ENCODE measurements around the gene WDR7.

The WDR7 gene

DNA sequence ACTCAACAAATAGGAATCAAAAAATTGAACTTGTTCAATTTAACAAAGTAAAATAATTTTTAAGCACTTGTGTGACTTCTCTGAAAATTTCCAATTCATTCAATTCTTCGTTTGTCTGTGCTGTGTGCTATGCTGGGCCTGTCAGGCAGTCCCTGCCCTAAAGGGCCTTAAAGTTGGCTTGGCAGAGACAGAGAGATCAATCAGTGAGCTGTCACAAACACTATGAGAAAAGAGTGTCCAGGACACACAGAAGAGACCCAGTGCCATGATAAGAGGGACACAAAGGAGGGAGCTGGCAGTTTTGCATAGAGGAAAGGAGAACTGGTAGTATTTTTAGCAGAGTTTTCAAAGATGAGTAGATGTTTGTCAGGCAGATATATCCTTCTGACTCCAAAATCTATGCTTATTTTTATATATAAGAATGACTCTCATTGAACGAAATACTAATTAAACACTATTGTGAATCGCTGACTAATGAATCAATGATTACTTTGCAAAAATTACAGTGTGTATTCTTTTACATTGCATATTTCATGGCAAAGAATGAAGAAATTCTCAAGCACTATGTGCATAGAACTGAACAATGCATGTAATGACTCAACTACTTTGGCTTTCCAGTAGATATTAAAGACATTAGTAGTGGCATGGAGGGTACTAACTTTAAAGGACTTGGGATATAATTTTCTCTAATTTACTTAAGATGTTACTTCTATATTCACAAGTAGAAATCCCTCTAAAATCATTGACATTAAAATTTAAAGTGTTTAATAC lies 302.5 kb downstream of the WDR7 start:
- no peak for DNase-seq

DNA sequence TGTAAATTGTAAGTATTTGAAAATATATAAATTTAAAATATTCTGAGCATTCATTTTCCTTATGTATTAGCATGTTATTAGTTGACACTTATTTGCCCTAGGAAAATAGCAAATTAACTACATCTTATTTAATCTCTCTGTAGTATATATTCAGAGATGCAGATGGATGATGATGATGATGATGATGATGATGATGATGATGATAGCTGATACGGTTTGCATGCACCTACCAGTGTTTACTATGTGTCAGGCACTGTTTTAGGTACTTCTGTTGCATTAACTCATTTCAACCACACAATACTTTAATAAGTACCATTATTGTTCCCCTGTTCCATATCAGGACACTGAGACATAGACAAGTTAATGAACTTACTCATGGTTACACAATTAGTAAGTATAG lies 304.3 kb downstream of the WDR7 start:
- DNase-seq: no peak

GRCh38 chr18:56959120-56959519 lies 308.0 kb downstream of the WDR7 start:
- DNase-seq: no peak

- DNase-seq: no peak
These were observed 311.2 kb downstream of the WDR7 start for GRCh38 chr18:56962322-56962721.

GRCh38 chr18:56967035-56967434 lies 315.9 kb downstream of the WDR7 start:
- no peak for DNase-seq

DNA sequence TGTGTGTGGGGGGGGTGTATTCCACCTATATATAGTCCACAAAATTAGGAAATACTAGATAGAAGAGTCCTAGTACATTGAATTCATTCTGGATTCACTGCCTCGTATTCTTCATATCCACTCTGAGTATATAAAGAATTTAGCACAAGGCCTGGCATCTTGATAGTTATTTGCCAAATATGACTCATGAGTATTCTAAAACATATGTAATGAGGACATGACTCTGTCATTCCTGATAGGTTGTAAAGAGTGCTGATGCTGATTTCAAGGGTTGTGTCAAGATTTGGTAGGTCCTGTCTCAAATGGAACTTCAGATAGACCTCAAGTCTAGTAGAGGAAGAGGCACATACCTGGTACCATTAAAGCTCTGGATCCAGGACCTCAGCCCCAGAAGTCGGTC lies 322.3 kb downstream of the WDR7 start:
- DNase-seq: no peak

DNA sequence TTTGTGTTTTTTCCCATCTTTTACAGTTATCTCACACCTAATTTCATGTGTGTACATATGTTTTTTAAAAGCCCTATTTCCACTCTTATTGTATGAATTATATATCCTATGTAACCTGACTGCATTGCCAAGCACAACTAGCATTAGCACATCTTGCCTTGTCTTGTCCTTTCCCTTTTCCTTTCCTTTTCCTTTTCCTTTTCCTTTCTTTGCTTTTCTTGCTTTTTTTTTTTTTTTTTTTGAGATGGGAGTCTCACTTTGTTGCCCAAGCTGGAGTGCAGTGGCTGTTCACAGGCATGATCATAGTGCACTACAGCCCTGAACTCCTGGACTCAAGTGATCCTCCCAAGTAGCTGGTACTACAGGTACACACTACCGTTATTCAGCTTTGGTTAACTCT lies 323.0 kb downstream of the WDR7 start:
- no peak for DNase-seq

DNA sequence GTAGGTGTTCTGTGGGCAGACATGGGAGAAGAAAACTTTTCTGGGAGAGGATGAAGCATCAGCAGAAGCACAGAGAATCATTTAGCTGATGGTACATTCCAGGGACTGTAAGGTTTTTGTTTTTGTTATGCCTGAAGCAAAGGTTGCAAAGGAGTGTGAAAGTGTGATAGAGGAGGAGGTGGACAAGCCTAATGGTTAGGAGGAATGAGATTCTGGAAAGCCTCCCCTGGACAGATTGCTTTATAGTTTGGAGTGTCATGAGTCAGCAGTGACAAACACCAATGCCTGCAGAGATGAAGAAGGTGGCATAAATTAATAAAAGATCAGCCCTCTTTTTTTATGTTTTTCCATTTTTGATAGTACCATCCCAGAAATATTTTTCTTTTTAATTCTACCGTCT lies 324.1 kb downstream of the WDR7 start:
- DNase-seq: no peak

DNA sequence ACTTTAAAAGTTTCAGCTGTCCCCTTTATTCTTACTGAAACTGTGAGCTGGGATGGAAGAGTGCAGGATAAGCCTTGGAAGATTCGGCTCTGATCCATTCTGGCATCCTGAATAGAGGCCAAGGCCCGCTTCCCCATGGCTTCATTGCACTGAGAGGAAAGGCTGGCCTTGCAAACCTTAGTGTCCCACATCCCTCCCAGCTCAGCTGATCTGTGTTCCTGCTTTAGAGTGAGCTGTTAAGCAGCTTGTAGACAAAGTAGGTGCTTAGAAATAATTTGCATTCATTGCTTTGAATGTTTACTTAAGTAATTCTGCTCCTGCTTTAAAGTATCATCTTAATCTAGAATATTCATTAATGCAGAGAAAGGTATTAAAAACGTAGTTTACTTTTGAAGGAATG lies 326.1 kb downstream of the WDR7 start:
- DNase-seq: no peak

DNA sequence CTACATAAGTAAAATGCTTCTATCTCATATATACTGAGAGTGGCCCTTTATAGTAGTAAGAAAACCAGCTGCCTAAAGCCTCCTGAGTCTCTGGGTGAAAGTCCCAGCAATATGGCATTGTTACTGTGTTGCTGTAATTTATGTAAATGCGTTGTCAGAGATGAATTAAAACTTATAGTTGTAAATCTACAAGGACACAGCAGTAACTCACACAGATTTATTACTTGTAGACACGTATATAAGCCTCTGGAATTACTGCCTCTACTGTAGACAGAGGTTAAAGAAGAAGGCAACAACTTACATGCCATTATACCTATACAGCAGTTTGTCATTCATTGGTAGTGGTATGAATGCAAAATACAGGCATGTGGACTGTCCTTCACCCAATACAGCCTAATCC lies 326.6 kb downstream of the WDR7 start:
- no peak for DNase-seq

DNA sequence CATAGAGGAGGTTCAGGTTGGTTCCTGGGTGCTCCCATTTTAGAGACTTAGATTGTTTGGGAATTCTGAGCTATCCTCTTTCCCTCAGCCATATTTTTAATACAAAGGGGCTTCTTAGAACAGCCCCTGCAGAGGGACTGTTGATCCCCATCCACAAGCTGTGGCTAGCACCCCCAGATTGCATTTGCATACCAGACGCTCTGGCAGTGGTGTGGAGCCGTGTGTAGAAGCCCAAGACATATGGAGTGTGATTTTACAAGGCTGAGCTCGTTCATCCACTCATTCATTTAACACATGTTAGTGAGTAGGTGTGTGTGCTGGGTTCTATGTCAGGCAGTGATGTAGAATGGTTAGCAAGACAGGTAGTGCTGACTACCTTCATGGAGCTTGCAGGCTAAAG lies 329.0 kb downstream of the WDR7 start:
- DNase-seq: no peak

DNA sequence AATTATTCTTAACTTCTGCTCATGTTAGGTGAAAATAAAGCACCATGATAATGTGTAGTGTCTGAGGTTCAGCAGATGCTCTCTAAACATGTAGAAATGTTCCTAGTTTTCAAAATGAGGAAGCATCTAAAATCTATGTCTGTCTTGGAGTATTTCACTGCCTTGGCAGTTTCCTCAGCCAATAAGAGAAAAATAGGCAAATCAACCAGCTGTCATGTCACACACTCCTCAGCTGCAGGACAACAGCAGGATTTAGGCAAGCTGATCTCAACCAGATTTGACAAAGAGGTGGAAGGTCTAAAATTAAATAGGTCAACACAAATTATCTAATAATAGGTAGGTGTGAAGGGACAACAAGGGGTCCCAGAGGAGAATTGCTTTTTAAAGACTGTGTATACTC lies 331.6 kb downstream of the WDR7 start:
- no peak for DNase-seq

DNA sequence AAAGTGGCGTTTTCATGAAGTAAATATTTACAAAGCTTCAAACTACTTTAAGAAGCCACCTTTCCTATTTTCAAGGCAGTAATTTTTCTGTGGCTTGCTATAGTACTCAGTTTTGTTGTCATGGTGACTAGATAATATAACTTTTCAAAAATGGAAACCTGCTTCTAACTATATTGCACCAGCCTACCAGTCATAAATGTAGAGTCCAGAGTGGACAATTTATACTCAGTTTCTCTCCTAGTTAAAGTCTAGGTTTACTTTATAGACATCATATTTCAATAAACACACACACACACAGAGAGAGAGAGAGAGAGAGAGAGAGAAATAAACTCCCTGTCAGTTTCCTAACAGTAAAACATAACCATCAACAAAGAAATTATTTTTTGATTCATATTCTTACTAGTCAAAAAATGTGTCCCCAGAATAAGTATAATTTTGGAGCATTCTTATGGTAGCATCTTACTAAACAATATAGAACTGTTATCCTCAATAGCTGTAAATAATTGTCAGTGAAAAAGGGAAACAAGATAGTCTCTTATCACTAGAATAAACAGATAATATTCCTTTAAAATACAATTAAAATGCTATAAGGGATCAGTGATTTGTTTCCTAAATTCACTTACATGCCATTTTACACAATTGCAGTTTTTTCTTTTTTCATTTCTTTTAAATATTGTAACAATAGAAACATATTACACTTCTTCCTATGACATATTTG lies 332.3 kb downstream of the WDR7 start:
- DNase-seq: no peak

DNA sequence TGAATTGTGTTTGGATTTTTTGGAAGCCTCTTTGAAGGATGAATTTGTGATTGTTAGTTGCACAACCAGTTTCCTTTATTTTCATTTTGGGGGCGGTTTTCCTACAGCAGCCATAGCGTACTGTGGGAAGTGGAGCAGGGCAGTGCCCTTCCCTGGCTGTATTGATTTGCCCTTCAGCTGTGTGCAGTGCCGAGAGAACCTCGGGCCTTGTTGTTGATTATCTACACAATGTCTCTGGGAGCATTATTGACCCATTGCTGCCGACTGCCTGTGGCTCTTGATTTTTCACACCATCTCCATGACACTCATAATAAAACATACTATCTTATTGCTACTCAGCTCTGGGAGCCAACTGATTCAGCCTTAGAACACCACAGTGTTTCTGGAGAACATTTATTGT lies 333.6 kb downstream of the WDR7 start:
- no peak for DNase-seq

- no peak for DNase-seq
These were observed 335.7 kb downstream of the WDR7 start for GRCh38 chr18:56986829-56987228.

DNA sequence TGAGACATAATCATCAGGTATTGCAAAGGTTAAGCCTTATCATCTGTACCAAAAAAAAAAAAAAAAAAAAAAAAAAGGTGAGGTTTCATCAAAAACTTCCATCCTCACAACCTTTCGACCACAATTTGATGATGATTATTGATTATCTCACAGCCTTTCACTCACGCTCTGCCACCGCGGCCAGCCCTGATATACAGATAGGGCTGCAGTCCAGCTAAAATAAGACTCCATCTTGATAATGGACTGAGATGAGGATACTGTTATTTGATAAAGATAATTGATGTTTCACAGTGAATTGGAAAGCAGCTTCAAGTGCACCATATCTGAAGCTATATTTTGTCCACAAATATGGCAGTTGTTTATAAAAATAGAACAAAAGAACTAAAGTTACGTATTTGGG lies 336.1 kb downstream of the WDR7 start:
- no peak for DNase-seq

- DNase-seq: no peak
These were observed 336.9 kb downstream of the WDR7 start for GRCh38 chr18:56988022-56988421.

DNA sequence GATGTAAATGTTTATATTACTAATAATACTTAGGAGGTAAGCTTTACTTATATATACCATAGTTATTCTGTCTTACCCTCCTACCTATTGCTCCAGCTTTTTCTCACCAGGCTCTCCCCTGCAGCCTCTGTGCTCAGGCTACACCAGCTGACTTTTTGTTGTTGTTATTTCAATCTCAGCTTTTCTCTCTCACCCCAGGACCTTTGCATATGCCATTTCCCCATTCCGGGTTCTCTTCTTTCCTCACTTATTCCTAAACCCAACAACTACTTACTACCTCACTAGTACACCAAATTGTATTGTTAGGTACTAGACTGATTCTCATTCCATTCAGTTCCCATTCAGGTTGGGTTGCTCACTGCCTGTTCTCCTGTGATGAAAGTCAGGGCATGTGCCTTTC lies 339.5 kb downstream of the WDR7 start:
- no peak for DNase-seq

- no peak for DNase-seq
These were observed 341.6 kb downstream of the WDR7 start for GRCh38 chr18:56992777-56993176.

DNA sequence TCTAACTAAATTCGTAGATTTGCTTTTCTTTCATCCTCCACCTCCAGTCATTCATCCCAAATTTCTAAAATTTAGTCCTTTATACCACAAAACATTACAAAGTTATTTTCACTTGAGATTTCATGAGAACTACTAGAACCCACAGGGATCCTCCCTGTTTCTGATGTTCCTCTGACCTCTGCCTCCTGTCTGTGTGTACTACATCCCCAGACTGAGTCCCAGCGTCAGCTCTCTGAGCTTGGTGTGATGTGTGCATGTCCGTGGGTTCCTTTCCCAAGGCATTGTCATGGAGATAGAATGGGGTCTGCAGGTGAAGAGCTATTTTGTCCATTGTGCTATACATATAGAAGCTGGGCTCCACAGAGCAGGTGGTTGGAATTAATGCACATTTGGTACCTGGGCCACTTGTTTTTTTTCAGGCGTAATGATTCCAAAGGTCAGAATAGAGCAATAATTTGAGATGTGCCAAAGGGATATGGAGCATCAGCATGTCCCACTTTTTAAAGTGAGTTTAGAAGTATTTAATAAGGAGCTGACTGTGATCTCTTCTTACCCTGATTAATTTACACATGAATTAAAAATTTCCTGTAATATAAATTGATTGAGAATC lies 344.5 kb downstream of the WDR7 start:
- no peak for DNase-seq

GRCh38 chr18:56997200-56997599 lies 346.0 kb downstream of the WDR7 start:
- DNase-seq: no peak

- no peak for DNase-seq
These were observed 348.7 kb downstream of the WDR7 start for GRCh38 chr18:56999823-57000222.

GRCh38 chr18:57002627-57003026 lies 351.5 kb downstream of the WDR7 start:
- DNase-seq: no peak

DNA sequence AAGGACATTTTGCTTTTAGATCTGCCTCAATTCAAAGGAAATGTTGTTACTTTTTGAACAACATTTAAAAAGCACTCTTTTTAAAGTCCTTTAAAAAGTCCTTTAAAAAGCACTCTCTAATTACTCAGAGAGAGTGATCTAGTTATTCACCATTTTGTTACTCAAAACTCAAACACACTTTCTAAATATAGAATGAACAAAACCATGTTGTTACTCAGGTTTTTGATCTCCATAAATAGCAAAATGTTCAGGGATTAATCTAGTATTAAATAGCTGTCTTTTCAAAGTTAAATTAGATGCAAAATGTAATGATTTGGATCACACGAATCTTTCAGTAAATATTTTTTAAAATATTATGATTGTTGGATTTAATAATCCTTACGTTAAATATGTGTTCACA lies 352.2 kb downstream of the WDR7 start:
- DNase-seq: no peak
